A673 (cell line): ENCODE results near the gene ZP3. TPM values are rescaled to one million over a fixed set of nuclear protein-coding genes. Genes with fewer than 3 reads are reported as not detected.

Experiments used
- BruUV-seq: library from RNA; stranded (reverse); fragments of 400-500 nt; replicated peaks from 2 replicates; lab custom pipeline; 2021; lab: Mats Ljungman, UMichigan
- CTCF ChIA-PET: fragments of 300-600 bp; sonication (Branson Sonifier 250); formaldehyde crosslinking; loops from one replicate; lab custom pipeline; 2022; ENCODE audit warnings: antibody characterized with exemption; lab: Charles Lee
- POLR2A ChIA-PET: fragments of 300-600 bp; sonication (Branson Sonifier 250); formaldehyde crosslinking; loops from one replicate; lab custom pipeline; 2022; ENCODE audit warnings: antibody characterized with exemption; ENCODE audit not compliant: low non-redundant PET; lab: Charles Lee
- DNase-seq: peaks from one replicate; pipeline ENCODE4 v3.0.0-alpha.2; 2015; ENCODE audit warnings: low spot score
- H3K27ac ChIP-seq: fragments of 200-600 bp; sonication (generic); 2 replicates; pipeline ENCODE4 v1.5.1; 2016; ENCODE audit warnings: mixed run types, low read depth, mild to moderate bottlenecking, mixed read lengths, antibody characterized with exemption, low read length; ENCODE audit not compliant: poor library complexity, severe bottlenecking
- H3K27me3 ChIP-seq: fragments of 200-600 bp; sonication (generic); replicated peaks from 2 replicates; pipeline ENCODE4 v1.6.1; 2017; ENCODE audit warnings: mixed run types, low read depth, mild to moderate bottlenecking, mixed read lengths, antibody characterized with exemption, low read length; ENCODE audit not compliant: insufficient read depth, poor library complexity
- H3K36me3 ChIP-seq: fragments of 200-600 bp; sonication (generic); 2 replicates; pipeline ENCODE4 v1.6.1; 2016; ENCODE audit warnings: mixed run types, mild to moderate bottlenecking, mixed read lengths, antibody characterized with exemption, low read length; ENCODE audit not compliant: insufficient read depth, poor library complexity, severe bottlenecking
- H3K4me1 ChIP-seq: fragments of 200-600 bp; sonication (generic); 2 replicates; pipeline ENCODE4 v1.6.1; 2017; ENCODE audit warnings: mixed run types, mild to moderate bottlenecking, mixed read lengths, antibody characterized with exemption, low read length; ENCODE audit not compliant: insufficient read depth, poor library complexity, severe bottlenecking
- H3K4me3 ChIP-seq: fragments of 200-600 bp; sonication (generic); 2 replicates; pipeline ENCODE4 v1.5.1; 2016; ENCODE audit warnings: low read depth, mixed run types, mild to moderate bottlenecking, mixed read lengths, low read length; ENCODE audit not compliant: poor library complexity, severe bottlenecking
- H3K9me3 ChIP-seq: fragments of 200-600 bp; sonication (generic); 2 replicates; pipeline ENCODE4 v1.6.1; 2016; ENCODE audit warnings: mixed run types, low read depth, mild to moderate bottlenecking, mixed read lengths, antibody characterized with exemption, low read length; ENCODE audit not compliant: poor library complexity, severe bottlenecking
- CTCF ChIP-seq: fragments of 300-800, 200-600 bp; sonication (generic); conservative IDR thresholded peaks from 2 replicates; pipeline ENCODE4 v1.5.1; 2017; ENCODE audit warnings: low read depth, mild to moderate bottlenecking, antibody characterized with exemption, low read length, moderate library complexity, mixed read lengths
- EZH2 ChIP-seq: fragments of 200-600 bp; sonication (generic); IDR thresholded peaks from 2 replicates; pipeline ENCODE4 v1.6.1; 2017; ENCODE audit warnings: borderline replicate concordance, low read depth, mild to moderate bottlenecking, mixed read lengths, antibody characterized with exemption, low read length; ENCODE audit not compliant: poor library complexity, severe bottlenecking
- intact Hi-C: fragments of 100-400 bp; cut with micrococcal nuclease; formaldehyde crosslinking; loops from one replicate; pipeline ENCODE4 v1.10.0; 2022; ENCODE audit not compliant: unreplicated experiment
- total RNA-seq: library from RNA; stranded (reverse); gene quantifications from 2 replicates; pipeline ENCODE4 v1.2.3, GENCODE V29; 2021

Gene ZP3
- total RNA-seq, 1 experiment from 2014 or later: 9.4 TPM

GRCh38 chr7:76380623-76380966, 44.2 kb upstream of the ZP3 start:
- Histone ChIP-seq H3K4me3 (peak overlapping the region; percentile 40), H3K27ac (peak overlapping the region; percentile 81), H3K36me3 (no peaks in the 10 kb centered on the region), H3K4me1 (peaks cover 17% of the 10 kb centered on the region), H3K9me3 (no peaks in the 10 kb centered on the region), H3K27me3 (no peaks in the 10 kb centered on the region)
- BruUV-seq: no TSS peak
- no peak for TF ChIP-seq EZH2
- no peak for TF ChIP-seq CTCF
- ChIA-PET CTCF (interaction anchor here (0.5 kb wide), 1 partner anchor 485 kb away, joined by 10 read pairs; no protein-coding TSS in a partner anchor), POLR2A (no interaction called here)
- no peak for DNase-seq
- intact Hi-C loops: no loop called here

GRCh38 chr7:76381814-76382213, 42.9 kb upstream of the ZP3 start:
- DNase-seq: no peak
- no TSS peak for BruUV-seq
- H3K27ac ChIP-seq: no peak overlapping the region
- no peak overlapping the region for H3K4me3 ChIP-seq
- no peaks in the 10 kb centered on the region for H3K36me3 ChIP-seq
- no peaks in the 10 kb centered on the region for H3K9me3 ChIP-seq
- POLR2A ChIA-PET: no interaction called here
- CTCF ChIA-PET: no interaction called here
- H3K4me1 ChIP-seq: peaks cover 17% of the 10 kb centered on the region
- no peaks in the 10 kb centered on the region for H3K27me3 ChIP-seq
- no peak for TF ChIP-seq EZH2
- no peak for TF ChIP-seq CTCF
- intact Hi-C loops: no loop called here

- ChIA-PET CTCF (no interaction called here), POLR2A (interaction anchor here (0.6 kb wide), 1 partner anchor 216 kb away, joined by 4 read pairs; no protein-coding TSS in a partner anchor)
Observed at GRCh38 chr7:76383089-76383944, 41.4 kb upstream of the ZP3 start.

More at GRCh38 chr7:76383089-76383944, 41.4 kb upstream of the ZP3 start:
- no peaks in the 10 kb centered on the region for H3K9me3 ChIP-seq
- peaks cover 17% of the 10 kb centered on the region for H3K4me1 ChIP-seq
- no peaks in the 10 kb centered on the region for H3K27me3 ChIP-seq
- no peak for TF ChIP-seq CTCF
- peak; percentile 57 for DNase-seq
- BruUV-seq: no TSS peak
- intact Hi-C loops: no loop called here
- H3K36me3 ChIP-seq: no peaks in the 10 kb centered on the region
- H3K4me3 ChIP-seq: no peak overlapping the region
- H3K27ac ChIP-seq: no peak overlapping the region
